ENCODE data around the gene OPN1SW. TPM values are rescaled to one million over a fixed set of nuclear protein-coding genes. Genes with fewer than 3 reads are reported as not detected.

Gene OPN1SW
- total RNA-seq, 2 experiments from 2014 or later, result not detected

Other genes with a start within 250 kb of the OPN1SW start
- under 1 TPM; 0.48 to 0.92 TPM for gene GARIN1A, start 103.5 kb downstream of the OPN1SW start, total RNA-seq
- gene CALU, start 36.4 kb downstream of the OPN1SW start, total RNA-seq, result 10 to 100 TPM; 29.5 to 32.1 TPM
- gene CCDC136, start 16.2 kb upstream of the OPN1SW start, total RNA-seq, result 1 to 10 TPM; 5.1 to 6.8 TPM
- gene FLNC, start 54.6 kb upstream of the OPN1SW start, total RNA-seq, result not detected
- gene ATP6V1F, start 87.1 kb upstream of the OPN1SW start, total RNA-seq, result 100 to 1,000 TPM; 123 to 143 TPM
- under 1 TPM; 0.10 to 0.12 TPM for gene KCP, start 134.9 kb upstream of the OPN1SW start, total RNA-seq
- 1 to 10 TPM; 6.5 to 6.7 TPM for gene IRF5, start 162.1 kb upstream of the OPN1SW start, total RNA-seq

Measured in activated CD4-positive, alpha-beta T cell treated with anti-CD3 and anti-CD28 coated beads, Interleukin-2, amount 10 ng/mL, durations not matched to agents 7 days and 5 days (primary cell).